Measurements from ENCODE around the gene TRMT44.

TRMT44 gene

GRCh38 chr4:8394061-8394519 lies 46.5 kb upstream of the TRMT44 start:
- DNase-seq (ENCODE audit: extremely low spot score) = no peak
- no peak for TF ChIP-seq CTCF (IDR thresholded peaks at IDR 0.05; ENCODE audit: control extremely low read depth, extremely low read depth, low read depth, missing control alignments)
- CTCF ChIA-PET = interaction anchor here (1.1 to 3.4 kb wide), 6 partner anchors 9 to 201 kb away, joined by 3 to 16 read pairs (median 5); no protein-coding TSS in a partner anchor
- POLR2A ChIA-PET = interaction anchor here (0.6 kb wide), 1 partner anchor 146 kb away, joined by 3 read pairs; no protein-coding TSS in a partner anchor

- POLR2A ChIA-PET = no interaction called here
- DNase-seq (ENCODE audit: extremely low spot score) = no peak
- CTCF ChIA-PET = interaction anchor here (0.7 to 3.4 kb wide), 7 partner anchors 8 to 203 kb away, joined by 3 to 16 read pairs (median 5); no protein-coding TSS in a partner anchor
- TF ChIP-seq CTCF (IDR thresholded peaks at IDR 0.05; ENCODE audit: control extremely low read depth, extremely low read depth, low read depth, missing control alignments) = no peak
Measured at GRCh38 chr4:8394806-8395205, 45.8 kb upstream of the TRMT44 start.

GRCh38 chr4:8395504-8396296 lies 44.9 kb upstream of the TRMT44 start:
- no peak for TF ChIP-seq CTCF (IDR thresholded peaks at IDR 0.05; ENCODE audit: control extremely low read depth, extremely low read depth, low read depth, missing control alignments)
- ChIA-PET CTCF (interaction anchor here (0.7 to 2.0 kb wide), 5 partner anchors 11 to 219 kb away, joined by 3 to 5 read pairs (median 5); no protein-coding TSS in a partner anchor), POLR2A (interaction anchor here (0.7 kb wide), 1 partner anchor 172 kb away, joined by 4 read pairs; no protein-coding TSS in a partner anchor)
- no peak for DNase-seq (ENCODE audit: extremely low spot score)

- POLR2A ChIA-PET = interaction anchor here (0.7 kb wide), 1 partner anchor 171 kb away, joined by 4 read pairs; no protein-coding TSS in a partner anchor
Measured at GRCh38 chr4:8396762-8397406, 43.7 kb upstream of the TRMT44 start.

GRCh38 chr4:8398347-8398746 lies 42.2 kb upstream of the TRMT44 start:
- ChIA-PET CTCF (interaction anchor here (1.3 to 1.5 kb wide), 3 partner anchors 28 to 156 kb away, joined by 3 to 4 read pairs (median 3); no protein-coding TSS in a partner anchor), POLR2A (no interaction called here)
- DNase-seq (ENCODE audit: extremely low spot score) = no peak
- TF ChIP-seq CTCF (IDR thresholded peaks at IDR 0.05; ENCODE audit: control extremely low read depth, extremely low read depth, low read depth, missing control alignments) = no peak

More at GRCh38 chr4:8396762-8397406, 43.7 kb upstream of the TRMT44 start:
- no peak for TF ChIP-seq CTCF (IDR thresholded peaks at IDR 0.05; ENCODE audit: control extremely low read depth, extremely low read depth, low read depth, missing control alignments)
- CTCF ChIA-PET = interaction anchor here (1.3 to 2.0 kb wide), 4 partner anchors 10 to 220 kb away, joined by 3 to 5 read pairs (median 4); no protein-coding TSS in a partner anchor
- DNase-seq (ENCODE audit: extremely low spot score) = no peak

- ChIA-PET POLR2A (no interaction called here), CTCF (interaction anchor here (1.3 to 1.5 kb wide), 2 partner anchors 133 to 157 kb away, joined by 3 to 4 read pairs; no protein-coding TSS in a partner anchor)
- TF ChIP-seq CTCF (IDR thresholded peaks at IDR 0.05; ENCODE audit: control extremely low read depth, extremely low read depth, low read depth, missing control alignments) = no peak
- no peak for DNase-seq (ENCODE audit: extremely low spot score)
Measured at GRCh38 chr4:8399298-8399697, 41.3 kb upstream of the TRMT44 start.

Data from GM10248 (cell line).